HEK293 (cell line): Measurements from ENCODE around the gene TPST1.
"Not testable (repeated sequence)": the region's sequence is repeated elsewhere in the genome, so short reads cannot be mapped to it uniquely, and the experiment has no call there.

Experiments used
- CTCF ChIA-PET: fragments of 350-600 bp; formaldehyde crosslinking; extraction: SDS; loops from one replicate; lab custom pipeline; 2021; ENCODE audit warnings: antibody characterized with exemption; lab: Yijun Ruan, JAX
- POLR2A ChIA-PET: fragments of 300-600 bp; formaldehyde crosslinking; extraction: SDS; loops from one replicate; lab custom pipeline; 2020; ENCODE audit warnings: antibody characterized with exemption, inconsistent platforms; lab: Yijun Ruan, JAX
- H3K27ac ChIP-seq: fragments of 200-500 bp; sonication (Bioruptor generic); 2 replicates; pipeline ENCODE4 v1.5.1; 2014; ENCODE audit warnings: low read depth, low read length, control low read depth, inconsistent platforms; ENCODE audit errors: extremely low read depth
- H3K36me3 ChIP-seq, 2 experiments: fragments of 200-500 bp in 1 of 2; sonication (Bioruptor generic) in 1 of 2; 1 replicate in 1 of 2; 2 replicates in 1 of 2; pipeline ENCODE4 v1.5.1; 2014 to 2017; ENCODE audit warnings: inconsistent platforms in 2 of 2, low read length in 2 of 2; ENCODE audit not compliant: control insufficient read depth in 2 of 2, insufficient read depth in 1 of 2
- H3K4me1 ChIP-seq: fragments of 200-500 bp; sonication (Bioruptor generic); 2 replicates; pipeline ENCODE4 v1.5.1; 2014; ENCODE audit warnings: mild to moderate bottlenecking, low read length, inconsistent platforms; ENCODE audit not compliant: control insufficient read depth, insufficient read depth
- H3K4me3 ChIP-seq: 2 replicates; pipeline ENCODE4 v1.5.1; 2011; ENCODE audit warnings: low read depth, mild to moderate bottlenecking, control low read depth, low read length, moderate library complexity
- H3K9me3 ChIP-seq: fragments of 200-500 bp; sonication (Bioruptor generic); 2 replicates; pipeline ENCODE4 v1.5.1; 2014; ENCODE audit warnings: low read depth, low read length, inconsistent platforms; ENCODE audit not compliant: control insufficient read depth, insufficient read depth
- FEZF1 ChIP-seq: fragments of 450-650 bp; formaldehyde crosslinking; IDR thresholded peaks from 2 replicates; pipeline ENCODE4 v1.5.1; 2016; ENCODE audit warnings: missing biosample characterization, missing genetic modification characterization
- HIC1 ChIP-seq: fragments of 450-650 bp; formaldehyde crosslinking; IDR thresholded peaks from 2 replicates; pipeline ENCODE4 v1.5.1; 2016; ENCODE audit warnings: missing biosample characterization, missing genetic modification characterization
- REST ChIP-seq: fragments of 450-650 bp; formaldehyde crosslinking; IDR thresholded peaks from 2 replicates; pipeline ENCODE4 v1.5.1; 2016; ENCODE audit warnings: missing biosample characterization, missing genetic modification characterization
- ZNF133 ChIP-seq: fragments of 450-650 bp; formaldehyde crosslinking; IDR thresholded peaks from 2 replicates; pipeline ENCODE4 v1.5.1; 2016; ENCODE audit warnings: missing biosample characterization, missing genetic modification characterization
- ZNF140 ChIP-seq: fragments of 450-650 bp; formaldehyde crosslinking; IDR thresholded peaks from 2 replicates; pipeline ENCODE4 v1.5.1; 2016; ENCODE audit warnings: missing biosample characterization, missing genetic modification characterization
- ZNF26 ChIP-seq: fragments of 450-650 bp; formaldehyde crosslinking; IDR thresholded peaks from 2 replicates; pipeline ENCODE4 v1.5.1; 2016; ENCODE audit warnings: missing biosample characterization, missing genetic modification characterization
- ZNF350 ChIP-seq: fragments of 450-650 bp; formaldehyde crosslinking; IDR thresholded peaks from 2 replicates; pipeline ENCODE4 v1.5.0; 2017; ENCODE audit warnings: missing biosample characterization, mild to moderate bottlenecking, missing genetic modification characterization
- ZNF426 ChIP-seq: fragments of 450-650 bp; formaldehyde crosslinking; IDR thresholded peaks from 2 replicates; pipeline ENCODE4 v1.5.1; 2017; ENCODE audit warnings: missing biosample characterization, missing genetic modification characterization, mild to moderate bottlenecking, inconsistent platforms, moderate library complexity
- ZNF518A ChIP-seq: fragments of 450-650 bp; formaldehyde crosslinking; conservative IDR thresholded peaks from 2 replicates; pipeline ENCODE4 v1.5.1; 2016; ENCODE audit warnings: low read depth, missing biosample characterization, missing genetic modification characterization
- ZNF530 ChIP-seq: fragments of 450-650 bp; formaldehyde crosslinking; IDR thresholded peaks from 2 replicates; pipeline ENCODE4 v1.5.1; 2016; ENCODE audit warnings: low read depth, missing biosample characterization, missing genetic modification characterization
- ZNF560 ChIP-seq: fragments of 450-650 bp; formaldehyde crosslinking; IDR thresholded peaks from 2 replicates; pipeline ENCODE4 v1.5.1; 2017; ENCODE audit warnings: missing biosample characterization, missing genetic modification characterization, borderline replicate concordance
- ZNF645 ChIP-seq: fragments of 450-650 bp; formaldehyde crosslinking; IDR thresholded peaks from 2 replicates; pipeline ENCODE4; 2016; ENCODE audit warnings: missing biosample characterization, missing genetic modification characterization
- ZNF707 ChIP-seq: fragments of 450-650 bp; formaldehyde crosslinking; IDR thresholded peaks from 2 replicates; pipeline ENCODE4 v1.5.1; 2016; ENCODE audit warnings: missing biosample characterization, missing genetic modification characterization
- ZNF843 ChIP-seq: fragments of 450-650 bp; formaldehyde crosslinking; IDR thresholded peaks from 2 replicates; pipeline ENCODE4 v1.5.1; 2016; ENCODE audit warnings: missing biosample characterization, missing genetic modification characterization
- ZSCAN16 ChIP-seq: fragments of 450-650 bp; formaldehyde crosslinking; IDR thresholded peaks from 2 replicates; pipeline ENCODE4 v1.5.1; 2016; ENCODE audit warnings: missing biosample characterization, missing genetic modification characterization
- ZSCAN23 ChIP-seq: fragments of 450-650 bp; formaldehyde crosslinking; IDR thresholded peaks from 2 replicates; pipeline ENCODE4 v1.5.1; 2016; ENCODE audit warnings: missing biosample characterization, missing genetic modification characterization

The TPST1 gene

GRCh38 chr7:66319407-66319979 is 114.4 kb downstream of the TPST1 start (continued):
- no peak for TF ChIP-seq ZNF350 (tag by site-specific recombination)

GRCh38 chr7:66321283-66321682 is 116.1 kb downstream of the TPST1 start:
- CTCF ChIA-PET, result no interaction called here
- H3K4me1 ChIP-seq, result no peaks in the 10 kb centered on the region
- TF ChIP-seq ZNF518A (tag by site-specific recombination) (no peak), ZNF426 (no peak)
- H3K9me3 ChIP-seq, result no peaks in the 10 kb centered on the region
- POLR2A ChIA-PET, result no interaction called here
- no peaks in the 10 kb centered on the region for H3K36me3 ChIP-seq
- H3K4me3 ChIP-seq, result no peak overlapping the region
- no peak overlapping the region for H3K27ac ChIP-seq

GRCh38 chr7:66323114-66323796 is 118.1 kb downstream of the TPST1 start:
- Histone ChIP-seq H3K36me3 (no peaks in the 10 kb centered on the region), H3K4me1 (no peaks in the 10 kb centered on the region), H3K4me3 (no peak overlapping the region), H3K9me3 (no peaks in the 10 kb centered on the region), H3K27ac (no peak overlapping the region)
- ChIA-PET POLR2A (no interaction called here), CTCF (interaction anchor here (0.9 kb wide), 1 partner anchor 17 kb away, joined by 3 read pairs; no protein-coding TSS in a partner anchor)
- TF ChIP-seq ZNF133 (tag by site-specific recombination) (no peak), FEZF1 (tag by site-specific recombination) (no peak), ZNF843 (tag by site-specific recombination) (no peak), ZNF140 (tag by site-specific recombination) (no peak), HIC1 (tag by site-specific recombination) (no peak), ZNF26 (tag by site-specific recombination) (no peak), ZSCAN23 (tag by site-specific recombination) (no peak), ZNF530 (no peak), ZSCAN16 (tag by site-specific recombination) (no peak), REST (no peak), ZNF560 (tag by site-specific recombination) (no peak), ZNF645 (tag by site-specific recombination) (no peak), ZNF707 (tag by site-specific recombination) (no peak)

- H3K27ac ChIP-seq, POLR2A ChIA-PET, H3K4me3 ChIP-seq, H3K36me3 ChIP-seq, H3K4me1 ChIP-seq, CTCF ChIA-PET, H3K9me3 ChIP-seq: not testable (repeated sequence)
Measured at GRCh38 chr7:66324985-66325384, 119.9 kb downstream of the TPST1 start.
